Upper lobe of right lung (tissue), 1 donor: ENCODE results near the gene GRIA2. TPM values are rescaled to one million over a fixed set of nuclear protein-coding genes. Genes with fewer than 3 reads are reported as not detected.
"Not testable (repeated sequence)": the region's sequence is repeated elsewhere in the genome, so short reads cannot be mapped to it uniquely, and the experiment has no call there.

Experiments used
- ATAC-seq: fragments of 200-7000 bp; cut with Tn5 transposase; one replicate; pipeline ENCODE4 v1.9.1; 2020; ENCODE audit warnings: mild to moderate bottlenecking, moderate library complexity
- DNase-seq: peaks from one replicate; pipeline ENCODE4 v3.0.0-alpha.2; 2020
- H3K27ac ChIP-seq: fragments of 200-600 bp; one replicate; pipeline ENCODE4 v1.8.0; 2022
- H3K27me3 ChIP-seq: fragments of 200-600 bp; one replicate; pipeline ENCODE4 v1.8.0; 2022; ENCODE audit warnings: mild to moderate bottlenecking
- H3K36me3 ChIP-seq: fragments of 200-600 bp; one replicate; pipeline ENCODE4 v1.8.0; 2022
- H3K4me1 ChIP-seq: fragments of 200-600 bp; one replicate; pipeline ENCODE4 v1.8.0; 2022
- H3K4me3 ChIP-seq: fragments of 200-600 bp; one replicate; pipeline ENCODE4 v1.8.0; 2022; ENCODE audit warnings: mild to moderate bottlenecking
- H3K9me3 ChIP-seq: fragments of 200-600 bp; one replicate; pipeline ENCODE4 v1.8.0; 2022
- intact Hi-C: fragments of 100-400 bp; cut with DNase I; formaldehyde crosslinking; loops from one replicate; pipeline ENCODE4 v1.11.0; 2022
- total RNA-seq: library from RNA; stranded (reverse); fragmentation: NEBNext Ultra II Directional; extraction: Animal tissue kit (Norgen Biotek cat#: 25700); gene quantifications from one replicate; pipeline ENCODE4 v1.2.1, GENCODE V29; 2021
- TF ChIP-seq, protein P1 (sequence below): fragments of 200-600 bp; IDR thresholded peaks from one replicate; pipeline ENCODE4 v1.8.0; 2022; ENCODE audit warnings: antibody characterized with exemption
- donor health status: DM: no; HTN: yes; CAD: no; lungs with severe emphysema.

The GRIA2 gene
- total RNA-seq, 1 donor from 2014 or later = not detected

DNA sequence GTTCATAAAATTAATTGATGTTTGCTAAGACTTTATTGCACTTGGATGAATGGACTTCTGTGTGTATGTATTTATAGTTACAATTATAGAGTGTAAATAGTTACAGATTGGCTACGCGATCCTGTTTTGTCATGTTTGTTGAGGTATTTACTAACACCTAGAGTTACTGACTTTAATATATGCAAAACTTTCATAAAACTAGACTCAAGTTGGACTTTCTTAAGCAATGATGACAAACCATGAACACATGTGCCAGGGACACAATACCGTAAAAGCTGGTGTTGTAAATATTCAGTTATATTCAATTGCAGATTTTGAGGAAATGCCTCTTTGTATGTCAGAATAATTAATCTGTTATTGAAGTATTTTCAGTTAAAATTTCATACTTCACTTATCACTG lies 6.1 kb downstream of the GRIA2 start:
- H3K4me3 ChIP-seq = no peak overlapping the region
- intact Hi-C loops = no loop called here
- no peak overlapping the region for H3K27ac ChIP-seq
- peaks cover 3% of the 10 kb centered on the region for H3K4me1 ChIP-seq
- H3K9me3 ChIP-seq = no peaks in the 10 kb centered on the region
- no peaks in the 10 kb centered on the region for H3K36me3 ChIP-seq
- no peak for DNase-seq
- ATAC-seq = no peak
- peaks cover 16% of the 10 kb centered on the region for H3K27me3 ChIP-seq
- TF ChIP-seq, protein P1, sequence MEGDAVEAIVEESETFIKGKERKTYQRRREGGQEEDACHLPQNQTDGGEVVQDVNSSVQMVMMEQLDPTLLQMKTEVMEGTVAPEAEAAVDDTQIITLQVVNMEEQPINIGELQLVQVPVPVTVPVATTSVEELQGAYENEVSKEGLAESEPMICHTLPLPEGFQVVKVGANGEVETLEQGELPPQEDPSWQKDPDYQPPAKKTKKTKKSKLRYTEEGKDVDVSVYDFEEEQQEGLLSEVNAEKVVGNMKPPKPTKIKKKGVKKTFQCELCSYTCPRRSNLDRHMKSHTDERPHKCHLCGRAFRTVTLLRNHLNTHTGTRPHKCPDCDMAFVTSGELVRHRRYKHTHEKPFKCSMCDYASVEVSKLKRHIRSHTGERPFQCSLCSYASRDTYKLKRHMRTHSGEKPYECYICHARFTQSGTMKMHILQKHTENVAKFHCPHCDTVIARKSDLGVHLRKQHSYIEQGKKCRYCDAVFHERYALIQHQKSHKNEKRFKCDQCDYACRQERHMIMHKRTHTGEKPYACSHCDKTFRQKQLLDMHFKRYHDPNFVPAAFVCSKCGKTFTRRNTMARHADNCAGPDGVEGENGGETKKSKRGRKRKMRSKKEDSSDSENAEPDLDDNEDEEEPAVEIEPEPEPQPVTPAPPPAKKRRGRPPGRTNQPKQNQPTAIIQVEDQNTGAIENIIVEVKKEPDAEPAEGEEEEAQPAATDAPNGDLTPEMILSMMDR = no peak

DNA sequence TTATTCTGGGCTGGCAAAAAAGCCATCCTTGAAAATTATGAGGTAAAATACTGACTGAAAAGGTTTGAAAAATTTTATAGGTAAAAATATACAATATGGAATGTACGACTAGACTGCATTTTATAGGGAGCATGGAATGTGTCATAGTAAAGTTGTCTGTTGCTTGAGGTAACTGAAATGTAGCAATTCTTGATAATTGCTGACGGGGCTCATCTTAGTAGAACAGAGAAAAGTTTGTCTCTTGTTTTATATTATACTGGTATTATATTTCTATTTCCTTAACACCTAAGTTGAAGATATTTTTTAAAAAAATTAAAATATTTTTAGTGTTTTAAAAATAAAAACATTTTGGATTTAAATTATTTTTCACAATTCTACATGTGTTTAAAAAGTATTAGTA lies 11.0 kb downstream of the GRIA2 start:
- Histone ChIP-seq H3K27me3 (no peaks in the 10 kb centered on the region), H3K9me3 (no peaks in the 10 kb centered on the region), H3K4me3 (no peak overlapping the region), H3K36me3 (no peaks in the 10 kb centered on the region), H3K27ac (no peak overlapping the region), H3K4me1 (no peaks in the 10 kb centered on the region)
- ATAC-seq = no peak
- intact Hi-C loops = no loop called here
- DNase-seq = no peak
- TF ChIP-seq, protein P1 = no peak

DNA sequence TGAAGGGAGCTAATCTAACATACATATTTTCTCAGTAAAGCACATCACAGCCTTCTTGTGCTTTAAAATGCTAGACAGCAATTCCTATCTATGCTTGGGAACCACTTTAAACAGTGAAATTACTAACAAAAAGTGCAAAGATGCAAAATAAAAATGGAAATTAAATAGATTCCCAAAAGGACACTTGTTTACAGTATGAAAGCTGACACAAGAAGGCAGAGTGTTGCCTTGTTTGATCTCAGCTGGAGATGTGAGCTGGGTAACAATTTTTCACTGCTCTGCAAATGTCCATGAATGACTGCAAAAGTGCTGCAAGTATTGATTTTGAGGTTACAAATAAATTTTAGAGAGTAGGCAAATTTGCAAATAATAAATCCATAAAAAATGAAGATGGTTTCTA lies 22.3 kb downstream of the GRIA2 start:
- no peaks in the 10 kb centered on the region for H3K4me1 ChIP-seq
- no peak overlapping the region for H3K4me3 ChIP-seq
- H3K27me3 ChIP-seq = no peaks in the 10 kb centered on the region
- no peaks in the 10 kb centered on the region for H3K9me3 ChIP-seq
- no peaks in the 10 kb centered on the region for H3K36me3 ChIP-seq
- ATAC-seq (no peak), DNase-seq (no peak)
- intact Hi-C loops = no loop called here
- TF ChIP-seq, protein P1 = no peak
- H3K27ac ChIP-seq = no peak overlapping the region

DNA sequence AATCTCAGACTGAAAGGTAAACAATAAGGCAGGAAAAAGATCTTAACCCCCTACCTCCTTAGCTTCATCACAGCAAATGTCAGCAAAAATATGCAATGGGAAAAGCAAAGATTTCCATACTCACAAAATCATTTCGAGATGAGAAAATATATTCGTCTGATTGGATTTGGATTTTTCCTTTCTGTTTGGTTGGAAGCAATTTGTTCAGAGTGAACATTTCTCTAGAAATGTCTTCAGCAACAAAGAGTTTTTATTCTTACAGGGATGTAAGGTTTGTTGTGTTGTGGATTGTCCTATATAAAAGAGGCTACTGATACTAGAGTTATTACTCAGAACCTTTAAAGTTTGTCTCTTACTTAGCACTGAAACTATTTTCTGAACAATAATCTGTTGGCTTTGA lies 23.8 kb downstream of the GRIA2 start:
- Histone ChIP-seq H3K27me3 (no peaks in the 10 kb centered on the region), H3K4me3 (no peak overlapping the region)
- intact Hi-C loops = no loop called here

DNA sequence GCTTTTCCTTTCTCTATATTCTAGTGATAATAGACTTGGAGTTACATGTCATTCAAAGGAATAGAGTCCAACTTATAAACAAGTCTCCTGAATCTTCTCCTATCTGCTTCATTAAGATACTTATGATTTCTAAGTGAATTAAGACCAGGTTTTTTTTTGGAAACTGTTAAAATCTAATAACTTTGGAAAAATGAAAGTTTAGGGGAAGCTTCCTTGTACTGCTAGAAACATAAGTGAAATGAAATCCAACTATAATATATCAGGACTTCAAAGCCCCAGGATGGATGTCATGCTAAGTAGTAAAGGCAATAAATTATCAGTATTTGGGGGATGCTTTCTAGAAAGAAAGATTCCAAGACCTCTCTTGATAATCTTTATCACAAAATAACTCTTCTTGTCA lies 24.8 kb downstream of the GRIA2 start:
- no peak overlapping the region for H3K4me3 ChIP-seq
- H3K27ac ChIP-seq = no peak overlapping the region
- no peaks in the 10 kb centered on the region for H3K36me3 ChIP-seq
- intact Hi-C loops = no loop called here
- no peaks in the 10 kb centered on the region for H3K4me1 ChIP-seq
- H3K27me3 ChIP-seq = no peaks in the 10 kb centered on the region
- DNase-seq (no peak), ATAC-seq (no peak)
- TF ChIP-seq, protein P1 = no peak
- H3K9me3 ChIP-seq = no peaks in the 10 kb centered on the region

More for the DNA sequence above, 23.8 kb downstream of the GRIA2 start:
- TF ChIP-seq, protein P1 = no peak
- Histone ChIP-seq H3K36me3 (no peaks in the 10 kb centered on the region), H3K9me3 (no peaks in the 10 kb centered on the region), H3K4me1 (no peaks in the 10 kb centered on the region), H3K27ac (no peak overlapping the region)
- ATAC-seq (no peak), DNase-seq (no peak)

DNA sequence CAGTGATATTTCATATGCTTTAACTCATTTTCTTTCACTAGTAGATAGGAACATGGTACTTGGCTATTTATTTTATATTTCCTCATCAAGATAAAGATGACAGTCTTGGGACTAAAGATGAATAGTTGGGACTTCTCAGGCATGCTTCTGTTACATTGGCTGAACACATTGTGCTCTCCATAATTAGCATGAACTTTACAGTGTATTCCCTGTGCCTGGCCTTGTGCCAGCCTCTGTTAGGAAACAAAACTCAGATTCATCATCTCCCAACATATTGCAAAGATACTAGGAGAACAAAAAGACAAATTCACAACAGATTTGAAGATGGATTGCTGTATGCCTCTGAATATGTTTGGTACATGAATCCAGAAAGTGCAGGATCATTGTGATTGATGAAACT lies 26.4 kb downstream of the GRIA2 start:
- Histone ChIP-seq H3K9me3 (no peaks in the 10 kb centered on the region), H3K4me1 (no peaks in the 10 kb centered on the region), H3K27me3 (no peaks in the 10 kb centered on the region), H3K27ac (no peak overlapping the region), H3K36me3 (no peaks in the 10 kb centered on the region), H3K4me3 (no peak overlapping the region)
- ATAC-seq (no peak), DNase-seq (no peak)
- intact Hi-C loops = no loop called here
- TF ChIP-seq, protein P1 = no peak

DNA sequence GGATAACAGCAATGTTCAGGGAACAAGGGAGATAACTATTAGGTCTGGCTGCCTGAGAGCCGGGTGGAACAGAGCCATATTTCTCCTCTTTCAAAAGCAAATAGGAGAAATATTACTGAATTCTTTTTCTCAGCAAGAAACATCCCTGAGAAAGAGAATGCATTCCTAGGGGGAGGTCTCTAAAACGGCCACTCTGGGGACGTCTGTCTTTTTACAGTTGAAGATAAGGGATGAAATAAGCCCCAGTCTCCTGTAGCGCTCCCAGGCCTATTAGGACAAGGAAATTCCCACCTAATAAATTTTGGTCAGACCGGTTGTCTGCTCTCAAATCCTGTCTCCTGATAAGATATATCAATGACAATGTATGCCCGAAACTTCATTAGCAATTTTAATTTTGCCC lies 37.6 kb downstream of the GRIA2 start:
- H3K27me3 ChIP-seq, H3K36me3 ChIP-seq, H3K4me3 ChIP-seq, ATAC-seq, H3K4me1 ChIP-seq, H3K27ac ChIP-seq, intact Hi-C loops, H3K9me3 ChIP-seq, DNase-seq: not testable (repeated sequence)
